Naive thymus-derived CD8-positive, alpha-beta T cell (primary cell): ENCODE results near the gene EPN1. TPM values are rescaled to one million over a fixed set of nuclear protein-coding genes. Genes with fewer than 3 reads are reported as not detected.

ENCODE experiments used
- ATAC-seq, 2 donors: fragments of 150-1000 bp; cut with Tn5 transposase in 1 of 2; sonication (Bioruptor Pico), chemical (Tn5 transposase) in 1 of 2; 1 replicate in 1 of 2; 2 replicates in 1 of 2; pipeline ENCODE4 v1.10.0; 2021; ENCODE audit warnings: mild to moderate bottlenecking in 2 of 2, moderate library complexity in 2 of 2
- POLR2A ChIA-PET: fragments of 350-600 bp; sonication (Branson Sonifier 250); formaldehyde crosslinking; loops from one replicate; lab custom pipeline; 2021; ENCODE audit warnings: antibody characterized with exemption; lab: Charles Lee
- DNase-seq, 10 donors: peaks; one replicate each; pipeline versions ENCODE4 v3.0.0 to v3.0.0-alpha.2; 2020 to 2022
- H3K27ac Mint-ChIP-seq, 10 donors: one replicate each; pipeline ENCODE4 v1.8.0; 2020 to 2022; ENCODE audit warnings: mild to moderate bottlenecking in 10 of 10, mixed read lengths in 10 of 10, moderate library complexity in 4 of 10, inconsistent platforms in 1 of 10
- H3K27me3 Mint-ChIP-seq, 5 donors: one replicate each; pipeline ENCODE4 v1.8.0; 2021 to 2022; ENCODE audit warnings: mixed read lengths in 5 of 5
- H3K36me3 Mint-ChIP-seq, 3 donors: one replicate each; pipeline ENCODE4 v1.8.0; 2020 to 2022; ENCODE audit warnings: mixed read lengths in 3 of 3, mild to moderate bottlenecking in 2 of 3, inconsistent platforms in 1 of 3
- H3K4me1 Mint-ChIP-seq, 4 donors: one replicate each; pipeline ENCODE4 v1.8.0; 2021 to 2022; ENCODE audit warnings: mixed read lengths in 4 of 4
- H3K4me3 Mint-ChIP-seq, 10 donors: one replicate each; pipeline ENCODE4 v1.8.0; 2020 to 2022; ENCODE audit warnings: mild to moderate bottlenecking in 10 of 10, mixed read lengths in 10 of 10, moderate library complexity in 6 of 10, inconsistent platforms in 1 of 10
- H3K9me3 Mint-ChIP-seq, 9 donors: one replicate each; pipeline ENCODE4 v1.8.0; 2020 to 2022; ENCODE audit warnings: mixed read lengths in 9 of 9, mild to moderate bottlenecking in 3 of 9, inconsistent platforms in 1 of 9, moderate library complexity in 1 of 9
- polyA plus RNA-seq, 3 donors: library from polyadenylated mRNA; unstranded; fragments of 300-500 nt; fragmentation: Illumina TruSeq; gene quantifications; one replicate each; pipeline ENCODE4 v1.2.3, GENCODE V29; 2021
- total RNA-seq, 8 experiments: library from RNA in 2 of 8; stranded (reverse) in 2 of 8; gene quantifications; one replicate each; pipeline ENCODE4 v1.2.3 and lab custom pipeline; 2021 to 2026

Gene EPN1
- total and polyA plus RNA-seq, 5 experiments from 2014 or later: 5.5 to 52.2 (median 15.8) TPM

GRCh38 chr19:55640577-55641425 is 34.2 kb upstream of the EPN1 start, which contains the start of gene ZNF580:
Gene ZNF580, plus strand, starts transcription at chr19:55641002. Its CDS starts 1,507 bp downstream, at chr19:55642509.
- H3K4me3 Mint-ChIP-seq: peak within 1 kb of the TSS; percentile 84 to 98 (median 94)
- POLR2A ChIA-PET: interaction anchor here (1.0 to 7.3 kb wide), 6 partner anchors 8 to 42 kb away, joined by 4 to 76 read pairs (median 6); partner anchors contain the start of genes FIZ1, U2AF2, ZNF524 and ZNF784
- ATAC-seq (peak; percentile 19), DNase-seq (peak in 8 of 10 donors; percentile 42 to 78 (median 54))
- peak within 1 kb of the TSS; percentile 91 to 99 (median 95) for H3K27ac Mint-ChIP-seq
- H3K9me3 Mint-ChIP-seq: no peaks in the 10 kb centered on the region
- H3K36me3 Mint-ChIP-seq: peaks cover 0 to 20% (median 4%) of the 10 kb centered on the region in 3 donors
- H3K4me1 Mint-ChIP-seq: peaks cover 45 to 79% (median 74%) of the 10 kb centered on the region in 4 donors
- H3K27me3 Mint-ChIP-seq: no peaks in the 10 kb centered on the region

DNA sequence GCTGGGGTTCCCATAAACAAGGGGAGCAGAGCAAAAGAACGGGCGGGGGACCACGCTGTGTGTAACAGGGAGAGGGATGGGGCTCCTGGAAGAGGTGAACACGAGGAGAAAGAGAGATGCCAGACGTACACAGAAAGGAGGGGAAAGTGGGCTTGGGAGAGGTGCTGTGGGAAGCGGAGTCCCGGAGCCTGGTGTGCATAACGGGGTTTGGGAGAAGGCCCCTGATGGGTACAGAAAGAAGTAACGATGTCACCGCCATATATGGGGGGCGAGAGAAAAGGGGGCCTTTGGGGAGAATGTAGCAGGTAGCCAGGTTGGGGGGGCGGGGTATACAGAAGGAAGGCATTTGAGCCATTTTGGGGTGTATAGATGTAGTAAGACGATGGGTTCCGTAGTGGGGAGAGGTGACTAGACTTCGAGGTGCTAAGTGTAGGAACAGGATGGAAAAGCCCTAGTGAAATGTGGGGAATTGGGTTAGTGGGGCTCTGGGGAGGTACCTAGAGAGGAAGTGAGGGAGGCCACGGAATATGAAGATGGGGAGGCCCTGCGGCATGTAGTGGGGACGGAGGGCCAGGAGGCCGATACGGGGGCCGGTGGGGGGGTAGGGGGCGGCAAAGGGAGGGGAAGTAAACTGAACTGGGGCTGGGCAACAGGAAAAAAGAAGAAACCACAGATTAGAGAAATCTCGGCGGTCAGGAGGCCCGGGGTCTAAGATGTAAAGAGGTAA is 33.4 kb upstream of the EPN1 start:
- H3K27me3 Mint-ChIP-seq: no peaks in the 10 kb centered on the region
- H3K36me3 Mint-ChIP-seq: peaks cover 0 to 14% (median 4%) of the 10 kb centered on the region in 3 donors
- POLR2A ChIA-PET: interaction anchor here (1.0 to 9.2 kb wide), 12 partner anchors 7 to 165 kb away, joined by 4 to 148 read pairs (median 10); partner anchors contain the start of genes FIZ1, U2AF2, ZNF524 and ZNF628
- DNase-seq: peak in 6 of 10 donors; percentile 28 to 69 (median 46)
- H3K27ac Mint-ChIP-seq: peak overlapping the region; percentile 83 to 99 (median 95)
- H3K4me3 Mint-ChIP-seq: peak overlapping the region; percentile 84 to 98 (median 94)
- peaks cover 37 to 71% (median 66%) of the 10 kb centered on the region in 4 donors for H3K4me1 Mint-ChIP-seq
- peak; percentile 7 to 8 for ATAC-seq
- H3K9me3 Mint-ChIP-seq: no peaks in the 10 kb centered on the region

GRCh38 chr19:55642153-55643002 is 32.6 kb upstream of the EPN1 start:
- Mint-ChIP-seq H3K36me3 (peaks cover 0 to 14% (median 4%) of the 10 kb centered on the region in 3 donors), H3K27ac (peak overlapping the region; percentile 94 to 99 (median 98)), H3K4me3 (peak overlapping the region; percentile 91 to 99 (median 94)), H3K4me1 (peaks cover 36 to 71% (median 65%) of the 10 kb centered on the region in 4 donors), H3K9me3 (no peaks in the 10 kb centered on the region), H3K27me3 (no peaks in the 10 kb centered on the region)
- DNase-seq (peak in 6 of 10 donors; percentile 24 to 66 (median 44)), ATAC-seq (peak; percentile 24 to 36)
- POLR2A ChIA-PET: interaction anchor here (0.7 to 9.2 kb wide), 17 partner anchors 7 to 499 kb away, joined by 3 to 148 read pairs (median 5); partner anchors contain the start of genes EPN1, FIZ1, U2AF2 and ZNF444

GRCh38 chr19:55643003-55643886 is 31.8 kb upstream of the EPN1 start, which contains the start of gene ZNF581:
Gene ZNF581, plus strand, starts transcription at chr19:55643649. Its CDS starts 923 bp downstream, at chr19:55644572.
- H3K27ac Mint-ChIP-seq: peak within 1 kb of the TSS; percentile 94 to 99 (median 98)
- H3K4me3 Mint-ChIP-seq: peak within 1 kb of the TSS; percentile 91 to 99 (median 94)
- peaks cover 0 to 10% (median 2%) of the 10 kb centered on the region in 3 donors for H3K36me3 Mint-ChIP-seq
- ATAC-seq: peak; percentile 45 to 51
- POLR2A ChIA-PET: interaction anchor here (0.5 to 9.2 kb wide), 19 partner anchors 8 to 607 kb away, joined by 3 to 148 read pairs (median 5); partner anchors contain the start of genes EPN1, FIZ1, U2AF2 and ZNF444
- peaks cover 30 to 67% (median 61%) of the 10 kb centered on the region in 4 donors for H3K4me1 Mint-ChIP-seq
- H3K9me3 Mint-ChIP-seq: no peaks in the 10 kb centered on the region
- DNase-seq: peak; percentile 67 to 86 (median 76)
- no peaks in the 10 kb centered on the region for H3K27me3 Mint-ChIP-seq

- no peaks in the 10 kb centered on the region for H3K27me3 Mint-ChIP-seq
- H3K4me1 Mint-ChIP-seq: peaks cover 30 to 65% (median 62%) of the 10 kb centered on the region in 4 donors
- peak overlapping the region; percentile 87 to 99 (median 94) for H3K27ac Mint-ChIP-seq
- DNase-seq (peak in 1 of 10 donors; percentile 60), ATAC-seq (no peak)
- no peaks in the 10 kb centered on the region for H3K9me3 Mint-ChIP-seq
- H3K36me3 Mint-ChIP-seq: peaks cover 0 to 6% (median 2%) of the 10 kb centered on the region in 3 donors
- POLR2A ChIA-PET: interaction anchor here (1.0 to 9.2 kb wide), 5 partner anchors 9 to 526 kb away, joined by 3 to 148 read pairs (median 6); partner anchors contain the start of genes PPP1R12C, U2AF2 and ZNF865
- peak overlapping the region; percentile 91 to 99 (median 94) for H3K4me3 Mint-ChIP-seq
These were observed 31.2 kb upstream of the EPN1 start for GRCh38 chr19:55643887-55644176.

DNA sequence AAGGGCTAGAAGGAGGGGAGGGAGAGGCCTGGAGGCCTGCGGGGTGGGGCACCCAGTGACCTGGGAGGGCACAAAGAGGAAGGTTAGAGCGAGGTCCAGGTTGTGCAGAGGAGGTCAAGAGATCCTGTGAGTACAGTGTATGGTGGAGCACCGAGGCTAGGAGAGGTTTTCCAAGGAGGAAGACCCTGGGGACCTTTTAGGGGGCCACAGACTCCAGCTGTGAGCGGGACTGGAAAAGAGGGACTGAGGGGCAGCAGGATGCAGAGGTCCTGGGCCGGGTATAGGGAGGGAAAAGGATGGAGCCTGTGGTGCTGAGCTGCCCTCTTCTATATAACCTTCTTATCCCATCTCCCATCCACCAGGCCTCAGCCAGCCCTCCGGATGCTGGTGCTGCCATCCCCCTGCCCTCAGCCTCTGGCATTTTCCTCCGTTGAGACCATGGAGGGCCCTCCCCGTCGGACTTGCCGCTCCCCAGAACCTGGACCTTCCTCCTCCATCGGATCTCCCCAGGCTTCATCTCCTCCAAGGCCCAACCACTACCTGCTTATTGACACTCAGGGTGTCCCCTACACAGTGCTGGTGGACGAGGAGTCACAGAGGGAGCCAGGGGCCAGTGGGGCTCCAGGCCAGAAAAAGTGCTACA is 30.7 kb upstream of the EPN1 start:
- POLR2A ChIA-PET: interaction anchor here (0.7 to 9.2 kb wide), 6 partner anchors 9 to 527 kb away, joined by 3 to 148 read pairs (median 5); partner anchors contain the start of genes PPP1R12C, U2AF2 and ZNF865
- Mint-ChIP-seq H3K27me3 (no peaks in the 10 kb centered on the region), H3K36me3 (peaks cover 0 to 6% (median 0%) of the 10 kb centered on the region in 3 donors), H3K4me3 (peak overlapping the region; percentile 91 to 99 (median 94)), H3K27ac (peak overlapping the region; percentile 87 to 99 (median 94)), H3K4me1 (peaks cover 27 to 64% (median 61%) of the 10 kb centered on the region in 4 donors), H3K9me3 (no peaks in the 10 kb centered on the region)
- ATAC-seq (no peak), DNase-seq (peak in 1 of 10 donors; percentile 54)

DNA sequence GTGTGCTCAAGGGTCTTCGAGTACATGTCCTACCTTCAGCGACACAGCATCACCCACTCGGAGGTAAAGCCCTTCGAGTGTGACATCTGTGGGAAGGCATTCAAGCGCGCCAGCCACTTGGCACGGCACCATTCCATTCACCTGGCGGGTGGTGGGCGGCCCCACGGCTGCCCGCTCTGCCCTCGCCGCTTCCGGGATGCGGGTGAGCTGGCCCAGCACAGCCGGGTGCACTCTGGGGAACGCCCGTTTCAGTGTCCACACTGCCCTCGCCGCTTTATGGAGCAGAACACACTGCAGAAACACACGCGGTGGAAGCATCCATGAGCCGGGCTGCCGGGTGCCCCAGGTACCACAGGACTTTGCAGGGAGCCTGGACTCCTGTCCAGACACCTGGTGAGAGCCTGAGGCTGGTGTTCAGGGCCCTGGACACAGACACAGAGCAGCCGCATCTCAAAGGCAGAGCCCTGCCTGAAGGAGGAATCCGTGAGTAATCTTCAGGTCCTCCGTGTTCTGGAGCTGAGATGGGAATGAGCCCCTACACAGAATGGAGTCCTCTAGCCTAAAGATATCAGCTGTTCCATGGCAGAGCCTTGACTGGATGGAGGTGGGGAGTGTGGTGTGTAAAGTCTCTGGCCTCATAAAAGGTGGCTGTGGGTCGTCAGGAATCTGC is 30.0 kb upstream of the EPN1 start:
- peak overlapping the region in 6 of 10 donors; percentile 38 to 99 (median 94) for H3K27ac Mint-ChIP-seq
- H3K27me3 Mint-ChIP-seq: no peaks in the 10 kb centered on the region
- ATAC-seq (no peak), DNase-seq (peak in 1 of 10 donors; percentile 38)
- POLR2A ChIA-PET: interaction anchor here (0.7 to 9.2 kb wide), 6 partner anchors 8 to 527 kb away, joined by 3 to 148 read pairs (median 4); partner anchors contain the start of genes FIZ1, PPP1R12C, U2AF2 and ZNF524
- H3K9me3 Mint-ChIP-seq: no peaks in the 10 kb centered on the region
- peak overlapping the region; percentile 91 to 99 (median 94) for H3K4me3 Mint-ChIP-seq
- H3K4me1 Mint-ChIP-seq: peaks cover 31 to 65% (median 62%) of the 10 kb centered on the region in 4 donors
- peaks cover 0 to 8% (median 0%) of the 10 kb centered on the region in 3 donors for H3K36me3 Mint-ChIP-seq

- Mint-ChIP-seq H3K27me3 (no peaks in the 10 kb centered on the region), H3K9me3 (no peaks in the 10 kb centered on the region), H3K36me3 (peaks cover 0 to 8% (median 0%) of the 10 kb centered on the region in 3 donors), H3K4me3 (peak overlapping the region; percentile 36 to 91 (median 56)), H3K27ac (peak overlapping the region in 6 of 10 donors; percentile 15 to 82 (median 69)), H3K4me1 (peaks cover 32 to 65% (median 63%) of the 10 kb centered on the region in 4 donors)
- no peak for ATAC-seq
- POLR2A ChIA-PET: interaction anchor here (0.7 to 9.2 kb wide), 3 partner anchors 9 to 46 kb away, joined by 3 to 148 read pairs (median 3); partner anchors contain the start of genes FIZ1 and ZNF524
- DNase-seq: no peak
These were observed 29.5 kb upstream of the EPN1 start for GRCh38 chr19:55645512-55645881.
